Dermis microvascular lymphatic vessel endothelial cell (primary cell): ENCODE results near the gene DNAH14. TPM values are rescaled to one million over a fixed set of nuclear protein-coding genes. Genes with fewer than 3 reads are reported as not detected.
"Not testable (repeated sequence)": the region's sequence is repeated elsewhere in the genome, so short reads cannot be mapped to it uniquely, and the experiment has no call there.

ENCODE experiments used
- DNase-seq, 2 donors: peaks; one replicate each; pipeline versions ENCODE4 v3.0.0 to v3.0.0-alpha.2; 2010; ENCODE audit warnings: low read depth in 2 of 2
- total RNA-seq: library from RNA; depleted of rRNA; stranded (reverse); fragments of >200 nt; gene quantifications from 2 replicates; pipeline ENCODE4 v1.2.1, GENCODE V29; 2014

The DNAH14 gene
- total RNA-seq, 1 donor from 2014 or later: 4.6 TPM

DNA sequence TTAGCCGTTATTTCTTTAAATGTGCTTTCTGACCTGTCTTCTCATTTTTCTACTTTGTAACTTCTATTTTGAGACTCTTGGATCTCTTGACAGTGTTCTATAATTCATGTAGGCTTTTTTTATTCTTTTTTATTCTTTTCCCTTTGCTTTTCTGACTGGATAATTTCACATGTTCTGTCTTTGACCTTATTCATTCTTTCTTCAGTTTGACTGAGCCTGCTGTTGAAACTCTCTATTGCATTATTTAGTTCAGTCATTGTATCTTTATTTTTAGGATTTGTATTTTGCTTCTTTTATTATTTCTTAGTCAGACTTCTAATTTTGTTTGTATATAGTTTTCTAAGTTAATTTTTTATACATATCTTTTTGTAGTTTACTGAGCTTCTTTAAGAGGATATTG, 66.1 kb downstream of the DNAH14 start:
- DNase-seq: no peak

- no peak for DNase-seq
Observed at GRCh38 chr1:224996266-224996665, 66.8 kb downstream of the DNAH14 start.

GRCh38 chr1:224998185-224998584, 68.7 kb downstream of the DNAH14 start:
- no peak for DNase-seq

GRCh38 chr1:225004396-225004795, 74.9 kb downstream of the DNAH14 start:
- DNase-seq: no peak

- not testable (repeated sequence) for DNase-seq
Observed at GRCh38 chr1:225006352-225006751, 76.9 kb downstream of the DNAH14 start.

- not testable (repeated sequence) for DNase-seq
Observed at GRCh38 chr1:225008050-225008449, 78.6 kb downstream of the DNAH14 start.

DNA sequence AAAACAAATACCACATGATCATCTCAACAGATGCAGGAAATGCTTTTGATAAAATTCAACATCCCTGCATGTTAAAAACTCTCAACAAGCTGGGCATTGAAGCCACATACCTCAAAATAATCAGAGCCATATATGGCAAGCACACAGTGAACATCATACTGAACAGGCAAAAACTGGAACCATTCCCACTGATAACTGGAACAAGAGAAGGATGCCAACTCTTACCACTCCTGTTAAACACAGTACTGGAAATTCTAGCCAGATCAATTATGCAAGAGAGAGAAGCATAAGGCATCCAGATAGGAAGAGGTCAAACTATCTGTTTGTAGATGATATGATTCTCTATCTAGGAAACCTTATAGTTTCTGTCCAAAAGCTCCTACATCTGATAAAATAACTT, 91.6 kb downstream of the DNAH14 start:
- no peak for DNase-seq

DNA sequence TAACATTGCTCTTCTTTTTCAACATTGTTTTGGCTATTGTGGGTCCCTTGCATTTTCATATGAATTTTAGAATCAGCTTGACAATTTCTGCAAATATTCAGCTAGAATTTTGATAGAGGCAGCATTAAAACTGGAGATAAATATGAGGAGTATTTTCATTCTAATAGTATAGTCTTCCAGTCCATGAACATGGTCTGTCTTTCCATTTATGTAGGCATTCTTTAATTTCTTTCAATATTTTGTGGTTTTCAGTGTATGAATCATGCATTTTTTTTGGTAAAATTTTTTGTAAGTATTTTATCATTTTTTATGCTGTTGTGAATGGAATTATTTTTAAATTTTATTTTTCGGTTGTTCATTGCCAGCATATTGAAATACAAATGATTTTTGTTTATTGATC, 97.2 kb downstream of the DNAH14 start:
- DNase-seq: no peak

DNA sequence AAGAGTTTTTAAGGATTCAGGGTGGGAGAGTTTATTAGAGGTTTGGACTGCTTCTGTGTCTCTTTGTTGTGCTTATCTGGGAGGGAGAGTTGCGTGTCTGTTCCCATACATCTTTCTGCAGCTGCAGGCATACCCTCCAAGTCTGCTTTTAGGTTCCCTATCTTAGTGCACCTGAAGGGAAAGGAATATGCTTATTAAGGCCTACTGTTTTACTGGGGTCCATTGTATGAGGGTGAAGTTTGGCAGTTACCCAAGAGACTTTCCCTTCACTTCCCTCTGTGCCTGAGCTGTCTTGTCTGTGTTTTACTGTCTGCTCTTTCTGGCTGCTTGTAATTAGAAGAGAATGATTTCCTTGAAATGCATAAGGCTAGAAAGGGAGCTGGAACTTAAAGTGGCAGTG, 107.0 kb downstream of the DNAH14 start:
- DNase-seq: not testable (repeated sequence)

DNA sequence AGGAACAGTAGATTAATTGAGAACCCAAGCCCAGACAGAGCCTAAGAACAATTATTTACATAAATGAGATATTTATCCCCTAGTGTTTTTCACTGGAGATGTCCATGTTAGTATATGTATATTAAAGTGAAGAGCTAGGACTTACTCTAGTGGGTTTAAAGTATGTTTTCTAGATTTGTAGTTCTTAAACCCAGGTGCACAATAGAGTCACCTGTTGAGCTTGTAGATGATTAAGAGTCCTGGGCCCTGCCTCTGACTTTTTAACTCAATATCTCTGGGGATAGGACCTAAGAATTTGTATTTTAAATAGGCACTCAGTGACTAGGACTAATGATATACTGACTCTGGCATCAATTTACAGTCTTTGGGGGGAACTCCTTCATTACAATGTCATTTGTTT, 112.8 kb downstream of the DNAH14 start:
- DNase-seq: no peak

GRCh38 chr1:225044258-225044657, 114.8 kb downstream of the DNAH14 start:
- no peak for DNase-seq

DNA sequence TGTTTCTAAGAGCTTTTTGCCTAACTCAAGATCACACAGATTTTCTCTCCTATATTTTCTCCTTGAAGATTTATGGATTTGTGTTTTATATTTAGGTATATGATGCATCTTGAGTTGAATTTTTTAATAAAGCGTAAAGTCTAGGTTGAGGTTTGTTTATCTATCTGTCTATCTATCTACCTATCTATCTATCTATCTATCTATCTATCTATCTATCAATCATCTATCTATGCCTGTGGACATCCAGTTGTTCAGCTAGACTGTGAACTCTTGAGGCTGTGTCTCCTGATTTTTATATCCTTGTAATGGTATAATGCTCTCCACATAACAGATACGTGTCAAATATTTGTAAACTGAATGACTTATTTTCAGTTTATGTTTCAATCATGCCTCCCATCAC, 120.1 kb downstream of the DNAH14 start:
- DNase-seq: no peak

DNA sequence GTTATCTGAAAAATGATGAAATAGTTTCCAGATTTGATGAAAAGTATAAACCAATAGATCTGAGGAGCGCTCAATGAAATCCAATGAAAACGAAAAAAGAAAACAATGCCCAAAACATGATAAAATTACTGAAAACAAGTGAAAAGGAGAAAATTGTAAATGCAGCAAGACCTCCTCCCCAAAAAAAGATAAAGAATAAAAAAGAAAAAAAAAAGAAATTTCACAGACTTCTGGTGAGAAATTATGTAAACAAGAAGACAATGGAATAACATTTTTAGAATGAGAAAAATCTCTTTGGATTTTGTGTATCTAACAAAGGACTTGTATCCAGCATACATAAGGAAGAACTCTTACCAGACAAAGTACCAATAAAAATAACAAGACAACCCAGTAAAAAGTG, 134.2 kb downstream of the DNAH14 start:
- DNase-seq: no peak

DNA sequence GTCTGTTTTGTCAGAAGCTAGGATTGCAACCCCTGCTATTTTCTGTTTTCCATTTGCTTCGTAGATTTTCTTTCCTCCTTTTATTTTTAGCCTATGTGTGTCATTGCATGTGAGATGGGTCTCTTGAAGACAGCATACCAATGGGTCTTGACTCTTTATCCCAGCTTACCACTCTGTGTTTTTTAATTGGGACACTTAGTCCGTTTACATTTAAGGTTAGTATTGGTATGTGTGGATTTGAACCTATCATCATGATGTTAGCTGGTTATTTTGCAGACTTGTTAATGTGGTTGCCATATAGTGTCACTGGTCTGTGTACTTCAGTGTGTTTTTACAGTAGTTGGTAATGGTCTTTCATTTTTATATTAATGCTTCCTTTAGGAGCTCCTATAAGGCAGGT, 141.5 kb downstream of the DNAH14 start:
- DNase-seq: no peak

DNA sequence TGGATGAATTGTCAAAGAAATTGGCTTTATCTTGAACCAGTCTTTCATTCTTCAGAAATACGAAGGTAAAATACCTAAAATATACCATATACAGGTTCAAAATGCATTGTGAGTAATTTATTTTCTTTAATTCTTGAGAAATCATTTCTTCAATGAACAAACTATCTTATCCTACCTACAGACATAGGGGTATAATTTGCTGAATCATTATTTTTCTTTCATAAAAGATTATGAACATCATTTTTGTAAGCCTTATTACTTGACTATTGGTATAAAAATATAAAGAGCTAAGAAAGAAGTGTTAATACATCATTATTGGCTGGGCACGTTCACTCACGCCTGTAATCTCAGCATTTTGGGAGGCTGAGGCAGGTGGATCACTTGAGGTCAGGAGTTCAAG, 167.7 kb downstream of the DNAH14 start:
- DNase-seq: no peak

DNA sequence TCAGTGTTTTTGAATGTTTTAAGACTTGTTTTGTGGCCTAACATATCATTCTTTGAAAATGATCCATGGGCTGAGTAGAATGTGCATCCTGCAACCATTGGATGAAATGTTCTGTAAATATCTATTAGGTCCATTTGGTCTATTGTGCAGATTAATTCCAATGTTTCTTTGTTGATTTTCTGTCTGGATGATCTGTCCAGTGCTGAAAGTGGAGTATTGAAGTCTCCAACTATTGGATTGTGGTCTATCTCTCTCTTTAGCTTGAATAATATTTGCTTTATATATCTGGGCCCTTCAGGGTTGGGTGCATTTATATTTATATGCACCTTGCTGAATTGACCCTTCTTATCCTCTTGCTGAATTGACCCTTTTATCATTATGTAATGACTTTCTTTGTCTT, 181.5 kb downstream of the DNAH14 start:
- DNase-seq: no peak

DNA sequence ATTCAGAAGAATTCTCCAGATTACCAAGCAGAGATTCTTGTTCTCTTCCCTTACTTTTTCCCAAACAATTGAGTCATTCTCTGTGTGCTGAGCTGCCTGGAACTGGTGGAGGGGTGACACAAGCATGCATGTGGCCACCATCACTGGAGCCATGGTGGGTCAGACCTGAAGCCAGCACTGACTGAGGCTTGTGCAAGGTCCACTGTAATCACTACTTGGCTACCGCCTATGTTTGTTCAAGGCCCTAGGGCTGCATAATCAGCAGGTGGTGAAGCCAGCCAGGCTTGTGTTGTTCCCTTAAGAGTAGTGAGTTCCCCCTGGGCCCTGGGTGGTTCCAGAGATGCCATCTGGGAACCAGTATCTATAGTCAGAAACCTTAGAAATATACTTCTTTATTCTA, 183.8 kb downstream of the DNAH14 start:
- DNase-seq: no peak

DNA sequence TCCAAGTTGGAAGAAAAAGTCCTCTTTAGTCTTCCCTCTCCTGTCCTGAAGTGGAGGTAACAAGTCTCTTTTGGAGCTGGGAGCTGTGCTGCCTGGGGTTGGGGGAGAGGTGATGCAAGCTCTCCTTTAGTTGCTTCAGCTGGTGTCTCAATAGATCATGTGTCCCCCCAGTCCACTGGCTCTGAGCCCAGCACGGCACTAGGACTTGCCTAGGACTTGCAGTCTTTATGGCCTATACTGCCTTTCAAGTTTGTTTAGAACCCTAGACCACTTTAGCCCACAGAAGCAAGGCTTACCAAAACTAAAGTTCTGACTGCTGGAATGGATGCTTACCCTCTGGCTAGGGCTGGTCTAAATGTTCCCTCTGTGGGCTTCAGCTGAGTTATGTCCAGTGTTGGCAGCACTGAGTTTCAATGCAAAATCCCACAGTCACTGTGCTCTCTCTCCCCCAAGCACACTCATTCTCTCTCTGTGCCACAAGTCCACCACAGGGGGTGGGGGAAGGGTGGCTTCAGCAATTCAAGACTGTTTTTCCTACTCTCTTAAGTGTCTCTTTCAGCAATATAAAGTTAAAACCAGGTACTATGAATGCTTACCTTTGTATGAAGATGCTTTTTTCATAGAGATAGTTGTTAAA, 185.0 kb downstream of the DNAH14 start:
- DNase-seq: no peak

DNA sequence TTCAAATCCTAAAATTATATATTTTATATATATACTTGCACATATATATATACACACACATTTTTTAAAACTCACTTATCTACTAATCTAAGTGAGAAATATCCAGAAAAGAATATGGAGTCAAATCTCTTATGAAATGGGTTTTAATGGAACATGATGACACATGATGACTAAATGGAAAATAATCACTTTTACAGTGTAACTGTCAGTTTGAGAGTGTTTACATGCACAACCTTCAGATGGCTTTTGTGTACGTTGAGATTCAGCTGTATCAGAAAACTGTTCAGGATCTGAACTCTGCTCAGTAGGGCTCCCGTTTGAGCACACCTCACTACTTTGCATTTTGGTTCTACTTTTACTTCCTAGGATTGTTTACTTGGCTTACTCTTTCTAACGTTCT, 189.8 kb downstream of the DNAH14 start:
- no peak for DNase-seq

GRCh38 chr1:225121095-225121494, 191.6 kb downstream of the DNAH14 start:
- DNase-seq: no peak

DNA sequence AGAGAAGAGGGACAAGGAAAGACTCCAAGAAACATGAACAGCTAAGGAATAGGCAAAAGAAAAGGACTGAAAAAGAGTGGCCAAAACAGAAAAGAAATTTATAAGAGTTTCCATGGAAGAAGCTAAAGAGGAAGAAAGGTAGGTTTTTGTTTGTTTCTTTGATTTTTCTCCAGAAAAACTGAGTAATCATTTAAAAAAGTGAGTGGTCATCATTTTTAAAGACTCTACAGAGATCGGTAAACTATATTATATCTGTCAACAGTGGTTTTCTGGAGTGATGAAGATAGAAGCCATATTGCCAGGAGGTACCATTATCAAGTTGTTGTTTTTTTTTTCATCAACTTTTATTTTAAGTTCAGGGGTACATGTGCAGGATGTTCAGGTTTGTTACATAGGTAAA, 202.4 kb downstream of the DNAH14 start:
- DNase-seq: no peak

DNA sequence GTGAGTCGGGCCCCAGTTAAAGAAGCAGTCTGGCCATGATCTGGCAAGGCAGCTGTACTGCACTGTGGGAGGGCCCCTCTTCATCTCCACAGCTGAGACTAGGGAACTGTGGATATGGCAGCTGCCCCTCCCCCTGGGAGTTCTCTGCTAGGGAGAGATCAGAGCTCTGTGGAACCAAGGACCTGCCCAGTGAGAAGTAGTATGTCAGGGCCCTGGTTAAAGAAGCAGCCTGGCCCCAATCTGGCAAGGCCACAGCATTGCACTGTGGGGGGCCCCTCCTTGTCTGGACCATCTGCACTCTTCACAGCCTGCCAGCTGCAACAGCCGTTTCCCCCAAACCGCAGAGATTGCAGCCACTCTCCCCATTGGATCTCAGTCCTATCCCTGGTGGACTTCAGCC, 208.5 kb downstream of the DNAH14 start:
- DNase-seq: no peak

- no peak for DNase-seq
Observed at GRCh38 chr1:225143001-225143400, 213.5 kb downstream of the DNAH14 start.

DNA sequence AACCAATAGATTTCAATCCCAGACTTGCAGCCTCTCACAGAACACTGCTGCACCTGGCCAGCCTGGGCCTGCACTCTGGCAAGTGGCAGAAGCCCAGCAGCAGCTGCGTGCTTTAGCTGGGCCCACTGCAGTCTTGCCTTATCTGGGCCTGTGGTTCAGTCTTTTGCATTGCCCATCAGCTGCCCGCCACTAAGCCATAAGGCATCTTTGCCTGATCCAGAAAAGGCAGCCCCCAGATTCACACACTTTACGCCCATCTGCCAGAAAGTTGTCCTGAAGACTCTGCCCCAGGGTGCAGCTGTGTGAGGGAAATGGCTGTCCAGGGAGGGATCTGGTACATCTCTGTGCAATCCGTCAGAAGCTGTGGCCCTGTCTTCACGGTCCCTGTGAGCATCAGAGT, 217.0 kb downstream of the DNAH14 start:
- no peak for DNase-seq
